ENCODE measurements around the gene CLIC5.

Gene CLIC5

DNA sequence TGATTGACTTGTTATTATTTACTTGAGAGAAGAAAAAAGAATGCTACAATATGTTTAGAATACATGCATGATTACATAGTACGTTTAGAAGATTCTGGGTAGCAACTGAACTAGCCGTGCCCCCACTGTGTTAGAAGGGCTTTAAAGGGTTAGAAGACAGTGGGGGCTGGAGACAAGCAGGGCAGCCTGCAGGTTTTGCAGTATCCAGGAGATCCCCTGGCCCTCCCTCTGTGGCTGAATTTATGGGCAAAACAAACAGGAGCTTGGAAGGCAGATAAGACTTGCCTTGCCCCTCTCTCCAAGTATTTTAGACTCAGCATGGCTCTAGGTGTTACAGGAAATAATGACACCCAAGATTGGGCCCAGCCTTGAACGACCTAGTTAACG, 179.2 kb downstream of the CLIC5 start:
- Histone ChIP-seq H3K4me1 (ENCODE audit: control insufficient read depth, insufficient read depth, low read length) (no peaks in the 10 kb centered on the region), H3K36me3 (ENCODE audit: control insufficient read depth, insufficient read depth, low read length) (no peaks in the 10 kb centered on the region), H3K27ac (ENCODE audit: insufficient read depth, low read depth, low read length, poor library complexity, severe bottlenecking) (no peak overlapping the region), H3K27me3 (ENCODE audit: control insufficient read depth, insufficient read depth, low read length, poor library complexity, severe bottlenecking) (no peaks in the 10 kb centered on the region), H3K4me3 (ENCODE audit: insufficient read depth, low read depth, low read length) (no peak overlapping the region), H3K9me3 (ENCODE audit: control insufficient read depth, low read length) (no peaks in the 10 kb centered on the region)
- WGBS, 2 experiments, result 87 to 91% methylated on average over 4 of the region's 4 CpGs

GRCh38 chr6:45835721-45836437, 179.8 kb downstream of the CLIC5 start:
- 87 to 94% methylated on average over 4 of the region's 4 CpGs for WGBS, 2 experiments
- no peaks in the 10 kb centered on the region for H3K27me3 ChIP-seq (ENCODE audit: control insufficient read depth, insufficient read depth, low read length, poor library complexity, severe bottlenecking)
- no peak overlapping the region for H3K27ac ChIP-seq (ENCODE audit: insufficient read depth, low read depth, low read length, poor library complexity, severe bottlenecking)

DNA sequence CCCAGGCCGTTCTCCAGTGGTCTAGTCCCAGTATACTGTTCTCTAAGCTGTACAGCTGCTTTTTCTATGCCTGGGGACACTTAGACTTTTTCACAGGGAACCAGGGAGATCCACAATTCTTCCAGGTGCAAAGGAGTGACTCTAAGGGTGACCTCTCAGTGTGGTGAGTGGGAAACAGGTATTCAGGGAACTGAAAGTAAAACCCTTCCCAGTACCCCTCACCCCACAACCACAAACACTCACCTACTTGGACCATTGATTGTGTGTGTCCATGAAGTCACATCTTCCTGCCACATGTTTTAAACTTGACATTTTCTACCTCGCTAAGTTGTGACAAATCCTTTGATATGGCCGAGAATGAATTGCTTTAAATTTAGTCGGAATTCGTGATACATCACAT, 183.6 kb downstream of the CLIC5 start:
- Histone ChIP-seq H3K36me3 (ENCODE audit: control insufficient read depth, insufficient read depth, low read length) (no peaks in the 10 kb centered on the region), H3K4me3 (ENCODE audit: insufficient read depth, low read depth, low read length) (no peak overlapping the region), H3K27ac (ENCODE audit: insufficient read depth, low read depth, low read length, poor library complexity, severe bottlenecking) (no peak overlapping the region), H3K4me1 (ENCODE audit: control insufficient read depth, insufficient read depth, low read length) (no peaks in the 10 kb centered on the region), H3K27me3 (ENCODE audit: control insufficient read depth, insufficient read depth, low read length, poor library complexity, severe bottlenecking) (no peaks in the 10 kb centered on the region), H3K9me3 (ENCODE audit: control insufficient read depth, low read length) (no peaks in the 10 kb centered on the region)
- 95 to 98% methylated on average over 5 of the region's 5 CpGs for WGBS, 2 experiments

More at GRCh38 chr6:45835721-45836437, 179.8 kb downstream of the CLIC5 start:
- H3K36me3 ChIP-seq (ENCODE audit: control insufficient read depth, insufficient read depth, low read length), result no peaks in the 10 kb centered on the region
- H3K4me1 ChIP-seq (ENCODE audit: control insufficient read depth, insufficient read depth, low read length), result no peaks in the 10 kb centered on the region
- no peak overlapping the region for H3K4me3 ChIP-seq (ENCODE audit: insufficient read depth, low read depth, low read length)
- H3K9me3 ChIP-seq (ENCODE audit: control insufficient read depth, low read length), result no peaks in the 10 kb centered on the region
